ENCODE measurements around the gene DDN. TPM values are rescaled to one million over a fixed set of nuclear protein-coding genes. Genes with fewer than 3 reads are reported as not detected.

The DDN gene
- total and polyA plus RNA-seq, 9 of the 15 experiments (the other 6 are each of a cell fraction or from before 2014, with no cell fraction given): 0.03 to 3.6 (median 1.6) TPM

- TF ChIP-seq, protein P1, sequence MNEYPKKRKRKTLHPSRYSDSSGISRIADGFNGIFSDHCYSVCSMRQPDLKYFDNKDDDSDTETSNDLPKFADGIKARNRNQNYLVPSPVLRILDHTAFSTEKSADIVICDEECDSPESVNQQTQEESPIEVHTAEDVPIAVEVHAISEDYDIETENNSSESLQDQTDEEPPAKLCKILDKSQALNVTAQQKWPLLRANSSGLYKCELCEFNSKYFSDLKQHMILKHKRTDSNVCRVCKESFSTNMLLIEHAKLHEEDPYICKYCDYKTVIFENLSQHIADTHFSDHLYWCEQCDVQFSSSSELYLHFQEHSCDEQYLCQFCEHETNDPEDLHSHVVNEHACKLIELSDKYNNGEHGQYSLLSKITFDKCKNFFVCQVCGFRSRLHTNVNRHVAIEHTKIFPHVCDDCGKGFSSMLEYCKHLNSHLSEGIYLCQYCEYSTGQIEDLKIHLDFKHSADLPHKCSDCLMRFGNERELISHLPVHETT (CRISPR knock-in tag; conservative IDR thresholded peaks at IDR 0.05 in 1 of 2, IDR thresholded peaks at IDR 0.05 in 1 of 2): peak in 1 of 2 experiments; percentile 87; a peak in 1 of 4 replicates
- TF ChIP-seq POLR2H (tag; IDR thresholded peaks at IDR 0.05; ENCODE audit: low read depth) (peak; percentile 83), CBFA2T2 (conservative IDR thresholded peaks at IDR 0.05) (no peak), CREB3 (tag; conservative IDR thresholded peaks at IDR 0.05; ENCODE audit: low read depth) (0 out of 2 replicates have a peak, but pooled peaks have one; percentile 12), CREBBP (IDR thresholded peaks at IDR 0.05; ENCODE audit: low read depth, low read length) (no peak), ZNF175 (CRISPR knock-in tag; IDR thresholded peaks at IDR 0.05; ENCODE audit: low read depth) (peak; percentile 98), E2F3 (CRISPR knock-in tag; IDR thresholded peaks at IDR 0.05) (0 out of 2 replicates have a peak, but pooled peaks have one; percentile 16)
- TF ChIP-seq, protein P2, sequence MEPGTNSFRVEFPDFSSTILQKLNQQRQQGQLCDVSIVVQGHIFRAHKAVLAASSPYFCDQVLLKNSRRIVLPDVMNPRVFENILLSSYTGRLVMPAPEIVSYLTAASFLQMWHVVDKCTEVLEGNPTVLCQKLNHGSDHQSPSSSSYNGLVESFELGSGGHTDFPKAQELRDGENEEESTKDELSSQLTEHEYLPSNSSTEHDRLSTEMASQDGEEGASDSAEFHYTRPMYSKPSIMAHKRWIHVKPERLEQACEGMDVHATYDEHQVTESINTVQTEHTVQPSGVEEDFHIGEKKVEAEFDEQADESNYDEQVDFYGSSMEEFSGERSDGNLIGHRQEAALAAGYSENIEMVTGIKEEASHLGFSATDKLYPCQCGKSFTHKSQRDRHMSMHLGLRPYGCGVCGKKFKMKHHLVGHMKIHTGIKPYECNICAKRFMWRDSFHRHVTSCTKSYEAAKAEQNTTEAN (CRISPR knock-in tag; IDR thresholded peaks at IDR 0.05): no peak
These were observed 19.9 kb upstream of the DDN start (continued) for GRCh38 chr12:49019120-49019430.

Measured in K562 (cell line).